Astrocyte of the cerebellum (primary cell): ENCODE measurements around the gene LPGAT1.
A peak's percentile ranks its signal among the peaks of the same experiment; 100 is the strongest.

Source experiments
- DNase-seq: peaks from one replicate; pipeline ENCODE4 v3.0.0-alpha.2; 2011; ENCODE audit warnings: low read depth
- H3K4me3 ChIP-seq: 2 replicates; pipeline ENCODE4 v1.5.1; 2011; ENCODE audit warnings: mild to moderate bottlenecking, low read depth, low read length, moderate library complexity
- in situ Hi-C: cut with HindIII; loops from 2 replicates; pipeline ENCODE4 v1.10.0; 2017; ENCODE audit warnings: low sequenced_read_pairs
- TF ChIP-seq, protein P1 (sequence below): IDR thresholded peaks from 2 replicates; pipeline ENCODE4 v1.5.1; 2012; ENCODE audit warnings: low read length, low read depth, moderate library complexity, mild to moderate bottlenecking; ENCODE audit errors: missing control alignments

Gene LPGAT1

DNA sequence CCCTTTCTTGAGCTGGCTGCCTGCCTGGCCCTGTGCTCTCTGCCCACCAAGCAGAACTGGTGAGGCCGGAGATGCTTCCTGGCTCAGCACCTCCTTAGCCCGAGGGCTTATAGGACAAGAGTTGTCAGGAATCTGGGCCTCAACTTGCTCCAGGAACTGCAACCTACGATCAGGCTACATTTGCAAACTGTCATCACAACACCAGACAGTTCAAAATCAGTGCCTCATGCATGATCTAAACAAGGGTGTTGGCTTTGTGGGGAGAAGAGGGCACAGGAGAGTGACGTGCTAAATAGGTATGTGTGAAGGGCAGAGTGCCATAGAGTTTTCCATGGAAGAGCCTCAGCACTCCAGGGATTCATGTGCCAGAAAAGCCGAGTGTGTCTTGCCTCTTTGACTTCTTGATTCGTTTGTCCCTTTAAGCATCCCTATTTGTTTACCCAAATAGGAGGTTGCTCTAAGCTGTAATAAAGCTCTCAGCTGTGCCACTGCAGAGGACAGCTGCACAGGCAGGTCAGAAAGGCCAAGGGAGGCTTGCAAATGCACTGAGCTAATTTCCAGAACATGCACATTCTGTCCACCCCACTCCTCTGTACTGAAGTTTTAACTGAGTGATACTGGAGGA is 125.0 kb downstream of the LPGAT1 start:
- TF ChIP-seq, protein P1, sequence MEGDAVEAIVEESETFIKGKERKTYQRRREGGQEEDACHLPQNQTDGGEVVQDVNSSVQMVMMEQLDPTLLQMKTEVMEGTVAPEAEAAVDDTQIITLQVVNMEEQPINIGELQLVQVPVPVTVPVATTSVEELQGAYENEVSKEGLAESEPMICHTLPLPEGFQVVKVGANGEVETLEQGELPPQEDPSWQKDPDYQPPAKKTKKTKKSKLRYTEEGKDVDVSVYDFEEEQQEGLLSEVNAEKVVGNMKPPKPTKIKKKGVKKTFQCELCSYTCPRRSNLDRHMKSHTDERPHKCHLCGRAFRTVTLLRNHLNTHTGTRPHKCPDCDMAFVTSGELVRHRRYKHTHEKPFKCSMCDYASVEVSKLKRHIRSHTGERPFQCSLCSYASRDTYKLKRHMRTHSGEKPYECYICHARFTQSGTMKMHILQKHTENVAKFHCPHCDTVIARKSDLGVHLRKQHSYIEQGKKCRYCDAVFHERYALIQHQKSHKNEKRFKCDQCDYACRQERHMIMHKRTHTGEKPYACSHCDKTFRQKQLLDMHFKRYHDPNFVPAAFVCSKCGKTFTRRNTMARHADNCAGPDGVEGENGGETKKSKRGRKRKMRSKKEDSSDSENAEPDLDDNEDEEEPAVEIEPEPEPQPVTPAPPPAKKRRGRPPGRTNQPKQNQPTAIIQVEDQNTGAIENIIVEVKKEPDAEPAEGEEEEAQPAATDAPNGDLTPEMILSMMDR: no peak
- DNase-seq: no peak
- in situ Hi-C loops: no loop called here
- no peak overlapping the region for H3K4me3 ChIP-seq

DNA sequence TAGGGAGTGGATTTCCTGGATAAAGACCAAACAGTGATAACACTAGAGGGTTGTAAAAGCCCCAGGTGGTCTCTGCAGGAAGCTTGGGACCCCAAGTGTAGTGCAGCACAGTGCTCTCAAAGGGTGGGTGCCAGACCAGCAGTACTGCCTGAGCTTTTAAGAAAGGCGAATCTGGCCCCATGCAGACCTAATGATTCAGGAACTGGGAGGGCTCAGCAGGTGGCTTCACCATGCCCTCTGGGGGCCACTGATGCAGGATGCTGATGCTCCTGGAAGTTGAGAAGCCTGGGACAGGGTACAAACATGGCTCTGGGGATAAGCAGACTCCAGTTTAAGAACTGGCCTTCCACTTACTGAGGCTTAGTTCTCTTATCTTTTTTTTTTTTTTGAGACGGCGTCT is 126.0 kb downstream of the LPGAT1 start:
- in situ Hi-C loops: no loop called here
- TF ChIP-seq, protein P1: no peak
- no peak overlapping the region for H3K4me3 ChIP-seq
- DNase-seq: no peak

DNA sequence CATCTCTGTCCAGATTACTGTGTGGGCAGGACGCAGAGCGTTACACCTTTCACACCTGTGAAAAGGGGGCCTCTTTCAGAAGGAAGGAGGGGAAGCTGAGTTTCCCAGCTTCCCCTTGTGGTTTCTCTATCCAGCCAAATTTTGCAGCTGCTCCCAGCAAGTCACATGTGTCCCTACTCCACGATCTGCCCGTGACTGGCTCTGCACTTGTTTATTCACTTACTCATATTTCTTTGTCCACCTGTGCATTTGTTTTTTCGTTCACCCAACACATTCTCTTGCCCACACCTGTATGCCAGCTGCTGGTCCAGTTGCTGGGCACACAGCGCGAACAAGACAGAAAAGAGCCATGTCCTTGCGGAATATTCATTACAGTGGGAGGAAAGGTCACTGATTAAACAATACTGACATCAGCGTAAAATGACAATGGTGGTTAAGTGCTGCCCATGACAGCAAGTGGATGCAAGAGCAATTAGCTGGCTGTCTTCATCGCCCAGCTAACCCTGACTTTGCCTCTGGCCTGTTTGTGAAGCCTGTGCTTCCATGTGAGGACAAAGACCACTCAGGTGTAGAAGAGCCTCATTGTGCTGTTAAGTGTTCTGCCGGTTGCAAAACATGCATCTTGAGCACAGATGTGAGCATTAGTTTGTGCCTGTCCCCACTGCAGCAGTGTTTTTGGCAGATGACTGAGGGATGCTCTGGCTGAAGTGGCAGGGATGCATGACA is 126.6 kb downstream of the LPGAT1 start:
- H3K4me3 ChIP-seq: no peak overlapping the region
- no peak for DNase-seq
- in situ Hi-C loops: no loop called here
- TF ChIP-seq, protein P1: no peak

DNA sequence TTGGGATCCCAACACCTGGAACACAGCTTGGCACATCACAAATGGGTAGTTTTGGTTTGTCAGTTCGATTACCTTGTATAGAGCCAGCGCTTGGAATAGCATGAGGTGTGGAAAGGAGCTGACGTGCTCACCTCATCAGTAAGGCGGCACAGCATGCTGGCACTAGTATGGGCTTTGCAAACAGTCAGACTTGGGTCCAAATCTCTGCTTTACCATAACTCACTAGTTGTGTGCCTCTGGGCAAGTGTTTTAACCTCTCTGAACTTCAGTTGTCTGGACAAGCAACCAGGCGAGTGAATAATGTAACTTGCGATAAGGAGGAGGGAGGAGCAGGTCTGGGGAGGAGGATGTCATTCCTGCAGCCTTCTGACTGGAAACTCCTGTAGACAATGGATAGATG is 128.8 kb downstream of the LPGAT1 start:
- in situ Hi-C loops: no loop called here
- DNase-seq: no peak
- H3K4me3 ChIP-seq: no peak overlapping the region
- TF ChIP-seq, protein P1: no peak

DNA sequence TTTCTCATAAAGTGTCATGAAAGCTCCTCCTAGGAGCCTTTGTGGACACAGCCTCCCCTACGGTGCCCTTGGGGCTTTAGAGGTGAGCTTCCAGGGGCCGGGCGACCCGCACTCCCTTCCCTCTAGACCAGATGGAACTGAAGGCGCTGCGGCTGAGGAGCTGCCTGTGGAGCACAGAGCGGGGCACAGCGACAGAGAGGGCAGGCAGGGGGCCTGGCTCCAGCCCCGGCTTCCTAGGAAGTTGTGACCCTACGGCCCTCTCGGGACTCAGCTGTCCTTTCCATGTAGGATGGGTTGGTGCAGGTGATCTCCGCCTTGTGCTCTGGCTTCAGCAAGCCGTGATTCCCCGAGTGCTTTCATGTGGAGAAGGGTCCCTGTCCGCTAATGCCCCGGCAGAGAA is 131.5 kb downstream of the LPGAT1 start:
- TF ChIP-seq, protein P1: no peak
- H3K4me3 ChIP-seq: no peak overlapping the region
- in situ Hi-C loops: no loop called here
- no peak for DNase-seq

DNA sequence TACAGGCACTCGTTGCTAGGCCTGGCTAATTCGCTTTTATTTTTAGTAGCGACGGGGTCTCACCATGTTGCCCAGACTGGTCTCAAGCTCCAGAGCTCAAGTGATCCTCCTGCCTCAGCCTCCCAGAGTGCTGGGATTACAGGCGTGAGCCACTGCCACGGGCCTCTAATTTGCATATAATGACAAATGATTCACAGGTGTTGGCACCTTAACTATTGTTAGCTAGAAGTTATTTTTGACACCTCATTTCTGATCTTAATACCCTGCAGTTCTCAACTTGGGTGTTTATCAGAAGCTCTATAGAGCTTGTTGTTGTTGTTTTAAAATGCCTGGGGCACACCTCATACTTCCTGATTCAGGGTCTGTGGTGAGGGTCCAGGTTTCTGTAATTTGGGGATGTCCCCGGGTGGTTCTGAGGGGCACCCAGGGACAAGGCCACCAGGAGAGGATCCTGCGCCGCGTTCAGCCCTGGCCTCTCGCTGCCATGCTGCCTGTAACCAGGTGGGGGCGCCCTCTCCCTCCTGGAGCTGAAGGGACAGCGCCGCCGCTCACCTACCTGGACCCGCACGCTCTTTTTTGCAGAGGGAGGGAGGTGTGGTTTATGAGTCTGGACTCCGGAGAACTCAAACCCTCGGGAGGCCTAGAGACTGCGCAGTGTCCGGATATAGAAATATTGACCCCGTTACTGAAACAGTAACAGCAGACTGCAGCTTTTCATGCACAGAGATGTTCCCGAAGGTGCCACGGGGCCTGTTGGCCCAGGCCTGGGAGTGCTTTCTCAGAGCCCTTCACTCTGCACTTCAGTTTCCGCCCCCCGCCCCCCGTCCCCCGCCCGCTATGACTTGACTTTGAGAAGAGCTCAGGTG is 132.2 kb downstream of the LPGAT1 start:
- in situ Hi-C loops: no loop called here
- peak overlapping the region; percentile 9 for H3K4me3 ChIP-seq
- TF ChIP-seq, protein P1: peak; percentile 99
- DNase-seq: peak; percentile 23
